ENCODE data around the gene KLK3.

DNA sequence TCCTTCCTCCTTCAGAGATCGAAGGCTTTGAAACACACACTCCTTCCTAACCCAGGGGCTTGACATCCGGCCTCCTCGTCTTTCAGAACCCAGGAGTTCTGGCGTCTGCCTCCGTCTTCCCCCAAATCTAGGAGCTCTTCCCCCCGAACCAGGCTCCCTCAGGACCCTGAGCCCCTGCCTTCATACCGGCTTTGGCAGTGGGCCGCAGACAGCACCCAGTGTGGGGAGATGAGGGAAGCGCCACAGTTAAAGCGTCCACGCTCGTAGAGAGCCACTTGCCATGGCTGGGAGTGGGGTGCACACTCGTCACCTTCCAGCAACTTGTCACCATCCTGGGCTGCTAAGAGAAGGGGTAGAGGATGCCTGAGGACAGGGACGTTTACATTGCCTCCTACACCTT, 27.2 kb upstream of the KLK3 start:
- TF ChIP-seq, protein P1, sequence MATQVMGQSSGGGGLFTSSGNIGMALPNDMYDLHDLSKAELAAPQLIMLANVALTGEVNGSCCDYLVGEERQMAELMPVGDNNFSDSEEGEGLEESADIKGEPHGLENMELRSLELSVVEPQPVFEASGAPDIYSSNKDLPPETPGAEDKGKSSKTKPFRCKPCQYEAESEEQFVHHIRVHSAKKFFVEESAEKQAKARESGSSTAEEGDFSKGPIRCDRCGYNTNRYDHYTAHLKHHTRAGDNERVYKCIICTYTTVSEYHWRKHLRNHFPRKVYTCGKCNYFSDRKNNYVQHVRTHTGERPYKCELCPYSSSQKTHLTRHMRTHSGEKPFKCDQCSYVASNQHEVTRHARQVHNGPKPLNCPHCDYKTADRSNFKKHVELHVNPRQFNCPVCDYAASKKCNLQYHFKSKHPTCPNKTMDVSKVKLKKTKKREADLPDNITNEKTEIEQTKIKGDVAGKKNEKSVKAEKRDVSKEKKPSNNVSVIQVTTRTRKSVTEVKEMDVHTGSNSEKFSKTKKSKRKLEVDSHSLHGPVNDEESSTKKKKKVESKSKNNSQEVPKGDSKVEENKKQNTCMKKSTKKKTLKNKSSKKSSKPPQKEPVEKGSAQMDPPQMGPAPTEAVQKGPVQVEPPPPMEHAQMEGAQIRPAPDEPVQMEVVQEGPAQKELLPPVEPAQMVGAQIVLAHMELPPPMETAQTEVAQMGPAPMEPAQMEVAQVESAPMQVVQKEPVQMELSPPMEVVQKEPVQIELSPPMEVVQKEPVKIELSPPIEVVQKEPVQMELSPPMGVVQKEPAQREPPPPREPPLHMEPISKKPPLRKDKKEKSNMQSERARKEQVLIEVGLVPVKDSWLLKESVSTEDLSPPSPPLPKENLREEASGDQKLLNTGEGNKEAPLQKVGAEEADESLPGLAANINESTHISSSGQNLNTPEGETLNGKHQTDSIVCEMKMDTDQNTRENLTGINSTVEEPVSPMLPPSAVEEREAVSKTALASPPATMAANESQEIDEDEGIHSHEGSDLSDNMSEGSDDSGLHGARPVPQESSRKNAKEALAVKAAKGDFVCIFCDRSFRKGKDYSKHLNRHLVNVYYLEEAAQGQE (IDR thresholded peaks at IDR 0.05; ENCODE audit: low read depth), result no peak
- no peak for TF ChIP-seq YY1 (IDR thresholded peaks at IDR 0.05; ENCODE audit: low read depth)
- TF ChIP-seq EP300 (IDR thresholded peaks at IDR 0.05; ENCODE audit: borderline replicate concordance), result no peak
- TF ChIP-seq, protein P2, sequence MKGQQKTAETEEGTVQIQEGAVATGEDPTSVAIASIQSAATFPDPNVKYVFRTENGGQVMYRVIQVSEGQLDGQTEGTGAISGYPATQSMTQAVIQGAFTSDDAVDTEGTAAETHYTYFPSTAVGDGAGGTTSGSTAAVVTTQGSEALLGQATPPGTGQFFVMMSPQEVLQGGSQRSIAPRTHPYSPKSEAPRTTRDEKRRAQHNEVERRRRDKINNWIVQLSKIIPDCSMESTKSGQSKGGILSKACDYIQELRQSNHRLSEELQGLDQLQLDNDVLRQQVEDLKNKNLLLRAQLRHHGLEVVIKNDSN (IDR thresholded peaks at IDR 0.05), result no peak

Data from Ishikawa (cell line).